ENCODE results near the gene NFYA.

- TF ChIP-seq CTCF (IDR thresholded peaks at IDR 0.05) (no peak), REST (IDR thresholded peaks at IDR 0.05; ENCODE audit: insufficient read depth in 1 of 2, low read depth in 2 of 2, low read length in 1 of 2) (no peak), POLR2AphosphoS5 (IDR thresholded peaks at IDR 0.05; ENCODE audit: low read depth, low read length) (no peak), SIN3A (IDR thresholded peaks at IDR 0.05; ENCODE audit: borderline replicate concordance, insufficient read depth, low read depth, low read length) (no peak)
Measured at GRCh38 chr6:41049521-41049920, 23.3 kb upstream of the NFYA start.

All from Panc1 (cell line).